H1 (cell line): ENCODE data around the gene GBP6. TPM values are rescaled to one million over a fixed set of nuclear protein-coding genes. Genes with fewer than 3 reads are reported as not detected.

Experiments
- CTCF ChIA-PET: fragments of 300-600 bp; sonication (Branson Sonifier 250); formaldehyde crosslinking; loops from one replicate; lab custom pipeline; 2021; ENCODE audit not compliant: partially characterized antibody; lab: Charles Lee
- POLR2A ChIA-PET: fragments of 300-600 bp; sonication (Branson Sonifier 250); formaldehyde crosslinking; loops from one replicate; lab custom pipeline; 2021; ENCODE audit warnings: inconsistent platforms; ENCODE audit not compliant: partially characterized antibody; lab: Charles Lee
- DNase-seq, 2 experiments: peaks; one replicate each; pipeline versions ENCODE4 v3.0.0 to v3.0.0-alpha.2; 2010 to 2022; ENCODE audit warnings: low spot score in 2 of 2, low read depth in 1 of 2, mixed read lengths in 1 of 2
- FAIRE-seq: peaks from 2 replicates; lab custom pipeline; 2011; peaks lifted over from hg19 to GRCh38; lab: Jason Lieb, UNC
- H2AFZ ChIP-seq: 2 replicates; pipeline ENCODE4 v1.8.1; 2012; ENCODE audit warnings: low read length, inconsistent platforms
- H2AK5ac ChIP-seq: 2 replicates; pipeline ENCODE4 v1.6.1; 2013; ENCODE audit warnings: low read depth, low read length
- H2BK120ac ChIP-seq: replicated peaks from 2 replicates; pipeline ENCODE3; 2013; ENCODE audit warnings: low read depth, low read length, inconsistent platforms
- H2BK12ac ChIP-seq: 2 replicates; pipeline ENCODE4 v1.6.1; 2013; ENCODE audit warnings: low read depth, low read length
- H2BK15ac ChIP-seq: 2 replicates; pipeline ENCODE4 v1.6.1; 2013; ENCODE audit warnings: low read length
- H2BK20ac ChIP-seq: 2 replicates; pipeline ENCODE4 v1.6.1; 2013; ENCODE audit warnings: low read length
- H2BK5ac ChIP-seq: 2 replicates; pipeline ENCODE4 v1.6.1; 2013; ENCODE audit warnings: low read depth, low read length
- H3K14ac ChIP-seq: 2 replicates; pipeline ENCODE4 v1.6.1; 2013; ENCODE audit warnings: inconsistent platforms; ENCODE audit not compliant: insufficient read length
- H3K18ac ChIP-seq: 2 replicates; pipeline ENCODE4 v1.6.1; 2013; ENCODE audit warnings: low read length; ENCODE audit errors: extremely low read depth
- H3K23ac ChIP-seq: 2 replicates; pipeline ENCODE4 v1.6.1; 2013; ENCODE audit warnings: inconsistent platforms; ENCODE audit not compliant: insufficient read length
- H3K23me2 ChIP-seq: 2 replicates; pipeline ENCODE4 v1.6.1; 2013; ENCODE audit warnings: low read depth, low read length
- H3K27ac ChIP-seq: 2 replicates; pipeline ENCODE4 v1.6.1; 2011; ENCODE audit warnings: low read depth, low read length, inconsistent platforms
- H3K27me3 ChIP-seq, 4 experiments: replicated peaks in 1 of 4; 1 replicate in 1 of 4; 2 replicates in 3 of 4; pipeline versions ENCODE4 v1.6.1 to v1.8.1; 2011 to 2013; ENCODE audit warnings: low read length in 3 of 4, mild to moderate bottlenecking in 3 of 4, inconsistent platforms in 2 of 4, mixed read lengths in 2 of 4, moderate library complexity in 1 of 4; ENCODE audit not compliant: control insufficient read depth in 3 of 4, insufficient read depth in 3 of 4; ENCODE audit errors: extremely low read depth in 1 of 4
- H3K36me3 ChIP-seq, 4 experiments: 2 replicates each; pipeline versions ENCODE4 v1.6.1 to v1.8.1; 2011 to 2013; ENCODE audit warnings: mild to moderate bottlenecking in 4 of 4, low read length in 3 of 4, moderate library complexity in 2 of 4, control low read depth in 1 of 4, inconsistent platforms in 1 of 4; ENCODE audit not compliant: insufficient read depth in 4 of 4, control insufficient read depth in 2 of 4
- H3K4ac ChIP-seq: replicated peaks from 2 replicates; pipeline ENCODE3; 2013; ENCODE audit warnings: low read length, low read depth, mixed read lengths, inconsistent platforms; ENCODE audit not compliant: insufficient read length
- H3K4me1 ChIP-seq, 4 experiments: replicated peaks in 1 of 4; 1 replicate in 1 of 4; 2 replicates in 3 of 4; pipeline versions ENCODE4 v1.6.1 to v1.8.1; 2011 to 2013; ENCODE audit warnings: low read length in 3 of 4, inconsistent platforms in 2 of 4, mixed read lengths in 1 of 4; ENCODE audit not compliant: insufficient read depth in 4 of 4, control insufficient read depth in 3 of 4
- H3K4me2 ChIP-seq, 2 experiments: 2 replicates each; pipeline versions ENCODE4 v1.6.1 to v1.8.1; 2011 to 2013; ENCODE audit warnings: low read depth in 2 of 2, low read length in 2 of 2, control low read depth in 1 of 2, inconsistent platforms in 1 of 2, mild to moderate bottlenecking in 1 of 2; ENCODE audit not compliant: insufficient read depth in 1 of 2
- H3K4me3 ChIP-seq, 4 experiments: fragments of 200-600, 300-600 bp in 1 of 4; sonication (generic), shearing (Covaris generic), sonication (Bioruptor Twin) in 1 of 4; 2 replicates each; pipeline versions ENCODE4 v1.5.1 to v1.8.1; 2011 to 2016; ENCODE audit warnings: low read length in 4 of 4, low read depth in 3 of 4, control low read depth in 2 of 4, inconsistent platforms in 2 of 4, mild to moderate bottlenecking in 2 of 4, mixed read lengths in 1 of 4, moderate library complexity in 1 of 4; ENCODE audit not compliant: insufficient read depth in 2 of 4; ENCODE audit errors: extremely low read depth in 1 of 4
- H3K56ac ChIP-seq: replicated peaks from 2 replicates; pipeline ENCODE3; 2013; ENCODE audit warnings: low read depth, mild to moderate bottlenecking, mixed read lengths, low read length, inconsistent platforms; ENCODE audit not compliant: insufficient read length
- H3K79me1 ChIP-seq: 2 replicates; pipeline ENCODE4 v1.6.1; 2013; ENCODE audit warnings: low read depth, low read length, control low read depth
- H3K79me2 ChIP-seq, 2 experiments: 2 replicates each; pipeline versions ENCODE4 v1.6.1 to v1.8.1; 2012 to 2013; ENCODE audit warnings: low read length in 2 of 2, mild to moderate bottlenecking in 2 of 2, inconsistent platforms in 1 of 2; ENCODE audit not compliant: insufficient read depth in 2 of 2, control insufficient read depth in 1 of 2
- H3K9ac ChIP-seq, 4 experiments: replicated peaks in 1 of 4; 1 replicate in 1 of 4; 2 replicates in 3 of 4; pipeline versions ENCODE4 v1.6.1 to v1.8.1; 2011 to 2013; ENCODE audit warnings: low read depth in 3 of 4, low read length in 3 of 4, control low read depth in 2 of 4, mild to moderate bottlenecking in 2 of 4, moderate library complexity in 2 of 4, inconsistent platforms in 1 of 4; ENCODE audit errors: extremely low read depth in 1 of 4
- H3K9me3 ChIP-seq, 2 experiments: 2 replicates each; pipeline versions ENCODE4 v1.6.1 to v1.8.1; 2012 to 2013; ENCODE audit warnings: mild to moderate bottlenecking in 2 of 2, moderate library complexity in 2 of 2, control low read depth in 1 of 2, inconsistent platforms in 1 of 2, low read depth in 1 of 2, low read length in 1 of 2, mixed read lengths in 1 of 2; ENCODE audit not compliant: insufficient read depth in 2 of 2
- H4K20me1 ChIP-seq, 2 experiments: replicated peaks in 1 of 2; 2 replicates each; pipeline versions ENCODE3 to v1.8.1; 2011 to 2013; ENCODE audit warnings: inconsistent platforms in 2 of 2, low read length in 2 of 2, mild to moderate bottlenecking in 1 of 2; ENCODE audit not compliant: insufficient read depth in 2 of 2, control insufficient read depth in 1 of 2
- H4K5ac ChIP-seq: 2 replicates; pipeline ENCODE4 v1.6.1; 2013; ENCODE audit warnings: low read length, low read depth, mixed read lengths, inconsistent platforms; ENCODE audit not compliant: insufficient read length
- H4K8ac ChIP-seq: 2 replicates; pipeline ENCODE4 v1.8.0; 2013; ENCODE audit warnings: mild to moderate bottlenecking, moderate library complexity, low read length, inconsistent platforms; ENCODE audit not compliant: insufficient read depth; ENCODE audit errors: extremely low read depth
- H4K91ac ChIP-seq: replicated peaks from 2 replicates; pipeline ENCODE3; 2013; ENCODE audit warnings: low read length, mixed read lengths, inconsistent platforms; ENCODE audit not compliant: insufficient read length
- BCL11A ChIP-seq, 2 experiments: IDR thresholded peaks; one replicate each; pipeline ENCODE4 v1.6.1; 2011; ENCODE audit warnings: low read depth in 2 of 2, low read length in 2 of 2, mild to moderate bottlenecking in 2 of 2
- CBX5 ChIP-seq: fragments of 300-800, 300-1000 bp; sonication (generic); IDR thresholded peaks from 2 replicates; pipeline ENCODE4 v1.7.1; 2016; ENCODE audit warnings: antibody characterized with exemption, low read length, low read depth
- CEBPB ChIP-seq: IDR thresholded peaks from 2 replicates; pipeline ENCODE4 v1.6.1; 2012; ENCODE audit warnings: low read depth, low read length
- GABPA ChIP-seq: IDR thresholded peaks from 2 replicates; pipeline ENCODE4 v1.6.1; 2011; ENCODE audit warnings: mild to moderate bottlenecking, low read length, moderate library complexity, borderline replicate concordance; ENCODE audit not compliant: insufficient read depth
- GTF2F1 ChIP-seq: IDR thresholded peaks from 2 replicates; pipeline ENCODE4 v1.6.1; 2012; ENCODE audit warnings: low read depth, low read length, improper control_type of control experiment, borderline replicate concordance
- HDAC2 ChIP-seq, 2 experiments: fragments of 300-600 bp in 1 of 2; sonication (generic) in 1 of 2; IDR thresholded peaks; 2 replicates each; pipeline ENCODE4 v1.6.1; 2011 to 2012; ENCODE audit warnings: low read depth in 2 of 2, low read length in 2 of 2, mild to moderate bottlenecking in 2 of 2, moderate library complexity in 2 of 2, borderline replicate concordance in 1 of 2, inconsistent platforms in 1 of 2
- HDAC6 ChIP-seq: IDR thresholded peaks from one replicate; pipeline ENCODE4 v1.7.1; 2012; ENCODE audit warnings: low read depth, mild to moderate bottlenecking, inconsistent platforms, low read length, moderate library complexity
- POLR2AphosphoS5 ChIP-seq: IDR thresholded peaks from 2 replicates; pipeline ENCODE4 v1.6.1; 2011; ENCODE audit warnings: low read depth, low read length
- RNF2 ChIP-seq: fragments of 200-900, 300-1000 bp; sonication (generic); IDR thresholded peaks from 2 replicates; pipeline ENCODE4 v1.7.1; 2016; ENCODE audit warnings: borderline replicate concordance, low read depth, mild to moderate bottlenecking, antibody characterized with exemption, low read length; ENCODE audit not compliant: poor library complexity, severe bottlenecking; ENCODE audit errors: missing control alignments
- SIRT6 ChIP-seq: IDR thresholded peaks from one replicate; pipeline ENCODE4 v1.7.1; 2012; ENCODE audit warnings: low read length, inconsistent platforms
- SIX5 ChIP-seq: IDR thresholded peaks from 2 replicates; pipeline ENCODE4 v1.6.1; 2011; ENCODE audit warnings: mild to moderate bottlenecking, low read depth, low read length
- SP1 ChIP-seq: IDR thresholded peaks from 2 replicates; pipeline ENCODE4 v1.6.1; 2011; ENCODE audit warnings: low read depth, low read length
- SRF ChIP-seq: IDR thresholded peaks from 2 replicates; pipeline ENCODE4 v1.6.1; 2011; ENCODE audit warnings: mild to moderate bottlenecking, low read depth, low read length, moderate library complexity
- TBP ChIP-seq: IDR thresholded peaks from 2 replicates; pipeline ENCODE4 v1.6.1; 2011; ENCODE audit warnings: low read depth, low read length, improper control_type of control experiment
- WGBS, 2 experiments: shearing (Covaris generic) in 1 of 2; methylation state at CpG; one replicate each; pipeline versions ENCODE4 v1.1.6 to v1.1.7; 2013 to 2015; ENCODE audit warnings: low lambda C conversion rate in 2 of 2, mixed read lengths in 2 of 2, inconsistent platforms in 1 of 2, low coverage in 1 of 2, missing lambda C conversion rate in 1 of 2; ENCODE audit not compliant: insufficient replicate concordance in 2 of 2, insufficient coverage in 1 of 2, insufficient read length in 1 of 2; ENCODE audit errors: extremely low coverage in 1 of 2, missing lambda C conversion rate in 1 of 2; 5-methylcytosine and 5-hydroxymethylcytosine counted together
- polyA plus RNA-seq, 7 experiments: library from polyadenylated mRNA; depleted of rRNA in 3 of 7; stranded (reverse) in 5 of 7; unstranded in 2 of 7; fragments of >200 nt in 5 of 7; fragments of 200-250 nt in 2 of 7; gene quantifications; 1 replicate in 5 of 7; 2 replicates in 1 of 7; 4 replicates in 1 of 7; pipeline versions ENCODE4 v1.2.1 to v1.2.3, GENCODE V29; 2011 to 2013; ENCODE audit warnings: missing spikeins in 2 of 7, mixed read lengths in 2 of 7
- total RNA-seq: library from RNA; stranded (reverse); fragmentation: NEBNext Ultra II Directional; extraction: Animal tissue kit (Norgen Biotek cat#: 25700); gene quantifications from 2 replicates; pipeline ENCODE4 v1.2.1, GENCODE V29; 2021
- TF ChIP-seq, protein P1 (sequence below): IDR thresholded peaks from 2 replicates; pipeline ENCODE4 v1.6.1; 2012; ENCODE audit warnings: inconsistent platforms

GBP6 gene
- total and polyA plus RNA-seq, 2 of the 8 experiments (the other 6 are each of a cell fraction or from before 2014, with no cell fraction given), result not detected

GRCh38 chr1:89363196-89363595 lies 663 bp upstream of the GBP6 start:
- Histone ChIP-seq H4K8ac (no peak overlapping the region), H2BK120ac (no peak overlapping the region), H3K36me3 (no peaks in the 10 kb centered on the region), H3K4me1 (peaks cover 0 to 4% (median 0%) of the 10 kb centered on the region in 4 experiments; a peak in 1 of 7 replicates), H3K56ac (no peak overlapping the region), H3K23me2 (no peaks in the 10 kb centered on the region), H3K4me3 (no peak overlapping the region), H3K79me2 (no peaks in the 10 kb centered on the region), H4K91ac (no peak overlapping the region), H3K4ac (no peak overlapping the region), H3K9ac (no peak overlapping the region), H2BK5ac (no peak overlapping the region), H2BK20ac (no peak overlapping the region), H3K23ac (no peak overlapping the region), H3K14ac (no peak overlapping the region), H2AFZ (no peak overlapping the region), H3K79me1 (no peaks in the 10 kb centered on the region), H2BK12ac (no peak overlapping the region), H3K4me2 (no peak overlapping the region), H2AK5ac (no peak overlapping the region), H3K27me3 (no peaks in the 10 kb centered on the region), H3K9me3 (no peaks in the 10 kb centered on the region), H4K5ac (no peak overlapping the region), H3K18ac (no peak overlapping the region), H4K20me1 (no peaks in the 10 kb centered on the region), H2BK15ac (no peak overlapping the region), H3K27ac (no peak overlapping the region)
- ChIA-PET POLR2A (no interaction called here), CTCF (interaction anchor here (1.0 to 3.0 kb wide), 4 partner anchors 8 to 365 kb away, joined by 5 to 10 read pairs (median 8); no protein-coding TSS in a partner anchor)
- DNase-seq, result no peak
- WGBS, 2 experiments, result 92% methylated on average over 1 of the region's 1 CpG; no CpG with 5 or more reads in 1 of the 2 experiments
- FAIRE-seq, result no peak
- no peak for TF ChIP-seq HDAC2 (IDR thresholded peaks at IDR 0.05; ENCODE audit: borderline replicate concordance in 1 of 2, low read depth in 2 of 2, low read length in 2 of 2)
- TF ChIP-seq, protein P1, sequence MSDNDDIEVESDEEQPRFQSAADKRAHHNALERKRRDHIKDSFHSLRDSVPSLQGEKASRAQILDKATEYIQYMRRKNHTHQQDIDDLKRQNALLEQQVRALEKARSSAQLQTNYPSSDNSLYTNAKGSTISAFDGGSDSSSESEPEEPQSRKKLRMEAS, result no peak
- TF ChIP-seq SP1, result no peak
- TF ChIP-seq BCL11A (IDR thresholded peaks at IDR 0.05; ENCODE audit: low read depth in 2 of 2, low read length in 2 of 2), result no peak
- TF ChIP-seq GTF2F1, result no peak
- TF ChIP-seq POLR2AphosphoS5, result no peak
- no peak for TF ChIP-seq GABPA
- no peak for TF ChIP-seq SRF
- TF ChIP-seq SIRT6, result no peak
- no peak for TF ChIP-seq CEBPB
- TF ChIP-seq TBP, result no peak
- TF ChIP-seq RNF2, result no peak
- TF ChIP-seq SIX5, result no peak
- TF ChIP-seq CBX5, result no peak
- no peak for TF ChIP-seq HDAC6
